Adipocyte (in vitro differentiated cells): ENCODE measurements around the gene GJC2.
"Not testable (repeated sequence)": the region's sequence is repeated elsewhere in the genome, so short reads cannot be mapped to it uniquely, and the experiment has no call there.

ENCODE experiments used
- DNase-seq: peaks from one replicate; pipeline ENCODE4 v3.0.0-alpha.2; 2015; ENCODE audit warnings: low read depth
- H3K27me3 ChIP-seq: replicated peaks from 2 replicates; pipeline ENCODE4 v1.7.0; 2013; ENCODE audit warnings: mild to moderate bottlenecking, low read length, moderate library complexity; ENCODE audit not compliant: control insufficient read depth, insufficient read depth
- H3K36me3 ChIP-seq: 2 replicates; pipeline ENCODE4 v1.7.0; 2013; ENCODE audit warnings: low read length, mild to moderate bottlenecking, moderate library complexity; ENCODE audit not compliant: control insufficient read depth, insufficient read depth, severe bottlenecking
- H3K4me1 ChIP-seq: 2 replicates; pipeline ENCODE4 v1.7.0; 2013; ENCODE audit warnings: mild to moderate bottlenecking, low read length, moderate library complexity; ENCODE audit not compliant: control insufficient read depth, insufficient read depth
- H3K4me3 ChIP-seq: 2 replicates; pipeline ENCODE4 v1.7.0; 2013; ENCODE audit warnings: mild to moderate bottlenecking, low read length, moderate library complexity
- H3K9ac ChIP-seq: 2 replicates; pipeline ENCODE4 v1.7.0; 2013; ENCODE audit warnings: mild to moderate bottlenecking, low read length, moderate library complexity
- H3K9me3 ChIP-seq: 2 replicates; pipeline ENCODE4 v1.7.0; 2013; ENCODE audit warnings: mild to moderate bottlenecking, low read length, moderate library complexity; ENCODE audit not compliant: control insufficient read depth

Gene GJC2

DNA sequence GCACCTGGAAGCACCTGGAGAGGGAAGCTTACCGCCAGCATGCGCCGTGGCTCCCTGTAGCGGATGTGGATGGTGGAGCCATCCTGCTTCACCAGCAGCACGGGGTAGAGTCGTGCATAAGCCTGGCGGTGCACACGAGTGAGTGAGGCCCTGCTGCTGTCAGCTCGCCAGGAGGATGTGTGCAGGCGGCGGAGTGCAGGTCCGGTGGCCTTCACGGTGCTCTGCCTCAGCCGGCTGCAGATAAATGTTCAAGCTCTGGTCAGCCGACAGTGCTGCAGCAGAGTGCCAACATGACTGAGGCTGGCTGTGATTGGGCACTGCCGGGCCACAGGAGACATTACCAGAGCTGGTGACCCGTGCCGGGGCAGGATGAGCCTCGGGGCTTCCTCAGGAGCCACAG is 42.1 kb upstream of the GJC2 start:
- no peak for DNase-seq
- Histone ChIP-seq H3K4me1 (peaks cover 26% of the 10 kb centered on the region), H3K4me3 (no peak overlapping the region), H3K36me3 (peaks cover 10% of the 10 kb centered on the region), H3K27me3 (no peaks in the 10 kb centered on the region), H3K9ac (no peak overlapping the region), H3K9me3 (no peaks in the 10 kb centered on the region)

DNA sequence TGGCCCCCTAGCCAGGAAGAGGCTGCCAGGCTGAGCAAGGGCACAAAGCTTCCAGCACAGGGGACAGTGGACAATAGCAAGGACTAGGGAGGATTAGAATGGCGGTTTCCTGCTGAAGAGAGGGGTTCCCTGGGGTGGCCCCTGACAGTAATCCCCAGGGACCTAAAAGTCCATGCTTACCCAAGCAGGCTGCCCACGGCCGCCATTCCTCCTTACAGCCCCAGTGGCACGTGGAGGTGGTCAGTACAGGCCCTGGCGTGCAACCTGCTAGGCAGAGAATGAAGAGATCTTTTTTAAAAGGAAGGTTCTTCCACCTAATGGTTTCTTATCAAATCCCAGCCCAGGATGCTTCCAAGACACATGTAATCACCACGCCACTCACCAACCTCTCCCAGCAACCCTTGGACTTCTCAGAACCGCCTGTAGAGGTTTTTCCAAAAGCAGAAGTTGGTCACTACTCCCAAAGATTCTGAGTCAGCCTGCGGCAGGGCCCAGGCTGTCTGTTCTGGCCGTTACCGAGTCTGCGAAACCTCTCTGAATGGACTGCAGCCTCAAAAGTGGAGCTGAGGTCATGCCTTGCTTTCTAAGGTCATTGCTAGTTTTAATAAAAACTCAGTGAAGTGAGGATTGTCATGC is 41.6 kb upstream of the GJC2 start:
- no peak for DNase-seq
- peak overlapping the region; percentile 97 for H3K9ac ChIP-seq
- no peaks in the 10 kb centered on the region for H3K27me3 ChIP-seq
- no peaks in the 10 kb centered on the region for H3K9me3 ChIP-seq
- H3K36me3 ChIP-seq: peaks cover 10% of the 10 kb centered on the region
- H3K4me1 ChIP-seq: peaks cover 26% of the 10 kb centered on the region
- H3K4me3 ChIP-seq: peak overlapping the region; percentile 98

DNA sequence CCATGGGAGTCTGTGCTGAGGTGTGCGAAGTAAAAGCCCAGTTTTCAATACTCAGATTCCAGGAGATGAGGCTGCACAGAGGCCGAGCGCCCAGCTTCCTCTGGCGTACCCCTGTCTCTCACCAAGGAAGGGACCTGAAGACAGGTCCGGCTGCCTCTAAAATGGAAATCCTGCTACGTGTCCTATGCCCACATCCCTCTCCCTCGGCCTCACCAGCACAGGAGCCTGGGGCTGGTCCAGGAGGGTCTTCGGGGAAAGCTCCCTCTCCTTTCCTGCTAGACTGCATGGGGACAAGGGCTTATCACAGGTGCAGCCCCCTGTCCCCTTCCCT is 41.0 kb upstream of the GJC2 start:
- H3K4me1 ChIP-seq: peaks cover 23% of the 10 kb centered on the region
- H3K4me3 ChIP-seq: peak overlapping the region; percentile 98
- H3K9ac ChIP-seq: peak overlapping the region; percentile 97
- DNase-seq: no peak
- H3K27me3 ChIP-seq: no peaks in the 10 kb centered on the region
- no peaks in the 10 kb centered on the region for H3K9me3 ChIP-seq
- H3K36me3 ChIP-seq: peaks cover 10% of the 10 kb centered on the region

DNA sequence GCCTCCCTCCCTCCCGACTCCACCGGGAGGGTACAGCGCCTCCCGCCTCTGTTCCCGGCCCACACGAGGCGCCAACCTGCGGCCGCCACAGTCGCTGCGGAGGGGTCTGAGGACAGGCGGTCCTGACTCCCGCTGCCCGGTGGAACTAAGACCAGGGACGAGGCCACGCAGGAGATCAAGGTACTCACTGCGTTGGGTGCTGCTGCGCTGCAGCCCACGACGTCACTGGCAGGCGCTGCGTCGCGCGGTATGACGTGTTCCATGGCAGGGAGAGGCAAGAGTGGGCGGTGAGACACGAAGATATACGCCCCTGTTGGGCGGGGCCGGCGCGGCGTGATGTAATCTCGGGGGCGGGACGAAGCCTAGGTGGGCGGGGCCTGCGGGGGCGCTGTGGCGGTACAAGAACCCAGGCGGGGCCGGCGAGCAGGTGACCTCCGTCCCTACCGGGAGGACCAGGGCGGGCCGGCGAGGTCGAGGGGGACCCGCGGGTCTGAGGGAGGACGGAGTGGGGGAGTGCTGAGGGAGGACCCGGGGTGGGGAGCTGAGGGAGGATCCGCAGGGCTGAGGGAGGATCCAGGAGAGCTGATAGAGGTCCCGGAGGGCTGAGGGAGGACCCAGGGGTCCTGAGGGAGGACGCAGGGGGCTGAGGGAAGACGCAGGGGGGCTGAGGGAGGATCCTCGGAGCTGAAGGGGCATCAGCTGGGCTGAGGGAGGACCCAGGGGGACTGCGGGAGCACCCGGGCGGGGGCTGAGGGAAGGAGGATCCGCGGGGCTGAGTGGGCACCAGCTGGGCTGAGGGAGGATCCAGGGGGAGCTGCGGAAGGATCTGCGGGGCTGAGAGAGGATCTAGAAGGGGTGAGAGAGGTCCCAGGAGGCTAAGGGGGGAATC is 40.4 kb upstream of the GJC2 start, which contains the start of gene MRPL55:
Gene MRPL55 (minus strand): TSS at position 227 of the 889 bp plus-strand sequence. CDS start 1,039 bp downstream, outside the sequence.
- no peaks in the 10 kb centered on the region for H3K27me3 ChIP-seq
- peak within 1 kb of the TSS; percentile 97 for H3K9ac ChIP-seq
- peak within 1 kb of the TSS; percentile 98 for H3K4me3 ChIP-seq
- H3K9me3 ChIP-seq: no peaks in the 10 kb centered on the region
- H3K4me1 ChIP-seq: peaks cover 18% of the 10 kb centered on the region
- DNase-seq: peak; percentile 98
- peaks cover 10% of the 10 kb centered on the region for H3K36me3 ChIP-seq

DNA sequence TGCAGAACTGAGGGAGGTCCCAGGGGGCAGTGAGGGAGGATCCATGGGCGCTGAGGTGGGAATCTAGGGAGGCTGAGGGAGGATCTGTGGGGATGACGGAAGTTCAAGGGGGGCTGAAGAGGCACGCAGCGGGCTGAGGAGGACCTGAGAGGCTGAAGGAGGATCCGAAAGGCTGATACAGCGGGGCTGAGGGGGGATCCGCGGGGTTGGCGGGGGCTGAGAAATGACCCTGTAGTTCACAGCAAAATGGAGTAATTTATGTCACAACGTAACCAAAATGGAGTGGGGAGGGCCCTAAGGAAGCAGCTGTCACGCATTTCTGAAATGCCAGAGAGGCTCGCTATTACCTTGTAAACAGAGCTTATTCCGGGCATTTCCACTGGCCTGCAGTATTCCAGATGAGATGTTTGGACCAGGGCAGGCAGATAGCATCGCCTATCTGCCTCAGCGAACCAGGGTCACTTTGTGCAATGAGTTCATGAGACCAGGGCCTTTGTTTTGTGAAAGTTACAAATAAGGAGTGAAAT is 39.7 kb upstream of the GJC2 start:
- H3K4me1 ChIP-seq: peaks cover 18% of the 10 kb centered on the region
- DNase-seq: peak; percentile 39
- H3K9me3 ChIP-seq: no peaks in the 10 kb centered on the region
- H3K9ac ChIP-seq: peak overlapping the region; percentile 97
- H3K4me3 ChIP-seq: peak overlapping the region; percentile 98
- H3K27me3 ChIP-seq: no peaks in the 10 kb centered on the region
- peaks cover 10% of the 10 kb centered on the region for H3K36me3 ChIP-seq

DNA sequence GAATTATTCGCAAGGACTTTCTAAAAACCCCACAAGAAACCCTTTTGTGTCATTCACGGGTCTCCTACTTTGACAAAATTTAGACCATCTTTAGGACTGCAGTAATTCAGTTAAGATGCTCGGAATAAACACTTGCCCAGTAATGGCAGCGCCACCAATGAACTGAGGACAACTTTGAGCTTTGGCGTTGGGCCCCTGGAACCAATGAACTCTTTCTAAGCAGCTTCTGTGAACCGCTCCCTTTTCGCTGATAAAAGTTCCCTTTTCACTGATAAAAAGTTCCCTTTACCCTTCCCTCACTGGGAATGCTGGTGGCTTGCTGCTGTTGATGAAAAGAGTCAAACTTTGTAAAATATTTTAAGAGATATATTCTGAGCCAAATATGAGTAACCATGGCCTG is 39.2 kb upstream of the GJC2 start:
- no peak overlapping the region for H3K4me3 ChIP-seq
- peaks cover 10% of the 10 kb centered on the region for H3K36me3 ChIP-seq

DNA sequence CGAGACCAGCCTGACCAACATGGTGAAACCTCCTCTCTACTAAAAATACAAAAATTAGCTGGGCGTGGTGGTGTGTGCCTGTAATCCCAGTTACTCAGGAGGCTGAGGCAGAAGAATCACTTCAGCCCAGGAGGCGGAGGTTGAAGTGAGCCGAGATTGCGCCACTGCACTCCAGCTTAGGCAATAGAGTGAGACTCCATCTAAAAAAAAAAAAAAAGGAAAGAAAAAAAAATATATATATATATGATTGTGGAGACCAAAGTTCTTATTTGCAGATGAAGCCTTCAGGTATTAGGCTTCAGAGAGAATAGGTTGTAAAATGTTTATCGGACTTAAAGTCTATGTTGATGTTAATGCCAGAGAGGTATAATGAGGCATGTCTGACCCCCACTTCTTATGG is 38.4 kb upstream of the GJC2 start:
- not testable (repeated sequence) for H3K27me3 ChIP-seq, H3K36me3 ChIP-seq, H3K4me3 ChIP-seq, H3K9me3 ChIP-seq, DNase-seq, H3K9ac ChIP-seq
- H3K4me1 ChIP-seq: peaks cover 18% of the 10 kb centered on the region

More for the DNA sequence above, 39.2 kb upstream of the GJC2 start:
- Histone ChIP-seq H3K9me3 (no peaks in the 10 kb centered on the region), H3K4me1 (peaks cover 18% of the 10 kb centered on the region), H3K27me3 (no peaks in the 10 kb centered on the region), H3K9ac (peak overlapping the region; percentile 97)
- DNase-seq: no peak

DNA sequence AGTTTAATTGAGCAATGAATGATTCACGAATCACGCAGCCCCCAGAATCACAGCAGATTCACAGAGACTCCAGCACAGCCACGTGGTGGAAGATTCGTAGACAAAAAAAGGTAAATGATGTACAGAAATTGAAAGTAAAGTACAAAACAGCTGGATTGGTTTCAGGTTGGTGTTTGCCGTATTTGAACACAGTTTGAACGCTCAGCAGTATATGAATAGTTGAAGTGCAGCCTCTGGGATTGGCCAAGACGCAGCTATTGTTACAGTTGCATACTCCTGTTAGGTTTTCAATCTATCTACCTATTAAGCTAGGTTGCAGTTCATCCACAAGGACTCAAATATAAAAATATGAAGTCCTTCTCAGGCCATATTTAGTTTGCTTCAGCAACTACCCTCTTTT is 37.6 kb upstream of the GJC2 start:
- DNase-seq: no peak
- Histone ChIP-seq H3K9ac (no peak overlapping the region), H3K4me1 (peaks cover 18% of the 10 kb centered on the region), H3K36me3 (no peaks in the 10 kb centered on the region), H3K9me3 (no peaks in the 10 kb centered on the region), H3K27me3 (no peaks in the 10 kb centered on the region), H3K4me3 (no peak overlapping the region)

DNA sequence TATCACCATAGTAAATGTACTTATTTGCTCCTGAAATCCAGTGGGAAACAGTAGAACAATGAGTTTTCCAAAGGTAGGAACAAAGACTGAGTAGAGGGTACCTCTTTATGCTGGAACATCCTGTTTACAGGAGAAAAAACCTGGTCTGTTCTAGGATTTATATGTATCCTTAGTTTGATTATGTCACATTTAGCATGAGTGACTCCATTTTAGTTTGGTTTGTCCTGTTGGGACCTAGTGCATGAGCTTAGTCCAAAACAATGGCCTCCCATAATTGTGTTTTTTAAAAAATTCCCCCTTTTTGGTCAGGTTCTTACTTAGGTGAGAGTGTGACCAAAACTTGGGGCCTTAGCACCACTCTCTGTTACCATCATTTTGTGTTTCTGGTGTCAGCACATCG is 37.1 kb upstream of the GJC2 start:
- H3K9ac ChIP-seq: no peak overlapping the region

DNA sequence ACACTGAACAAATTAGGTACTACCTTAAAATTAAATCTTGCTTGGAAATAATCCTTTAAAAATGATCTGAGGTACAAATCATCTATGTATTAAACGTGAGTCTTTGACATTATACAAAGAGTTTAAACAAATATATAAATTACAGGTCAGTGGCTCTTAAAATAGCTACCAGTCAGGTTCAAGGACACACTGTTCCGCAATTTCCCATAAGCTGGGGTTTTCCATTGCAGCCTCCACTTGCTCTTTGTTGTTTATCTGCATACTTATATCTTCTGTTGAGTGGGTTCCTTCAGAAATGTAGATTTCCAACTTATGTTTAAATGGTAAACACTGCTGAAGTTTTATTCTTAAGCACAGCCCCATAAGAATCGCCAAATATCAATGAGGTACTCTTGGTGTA is 34.9 kb upstream of the GJC2 start:
- Histone ChIP-seq H3K36me3 (no peaks in the 10 kb centered on the region), H3K9ac (no peak overlapping the region), H3K27me3 (no peaks in the 10 kb centered on the region), H3K9me3 (peaks cover 3% of the 10 kb centered on the region), H3K4me1 (peaks cover 15% of the 10 kb centered on the region), H3K4me3 (no peak overlapping the region)
- DNase-seq: no peak

More for the DNA sequence above, 37.1 kb upstream of the GJC2 start:
- H3K9me3 ChIP-seq: no peaks in the 10 kb centered on the region
- no peaks in the 10 kb centered on the region for H3K27me3 ChIP-seq
- no peak for DNase-seq
- no peak overlapping the region for H3K4me3 ChIP-seq
- no peaks in the 10 kb centered on the region for H3K36me3 ChIP-seq
- H3K4me1 ChIP-seq: peaks cover 18% of the 10 kb centered on the region

DNA sequence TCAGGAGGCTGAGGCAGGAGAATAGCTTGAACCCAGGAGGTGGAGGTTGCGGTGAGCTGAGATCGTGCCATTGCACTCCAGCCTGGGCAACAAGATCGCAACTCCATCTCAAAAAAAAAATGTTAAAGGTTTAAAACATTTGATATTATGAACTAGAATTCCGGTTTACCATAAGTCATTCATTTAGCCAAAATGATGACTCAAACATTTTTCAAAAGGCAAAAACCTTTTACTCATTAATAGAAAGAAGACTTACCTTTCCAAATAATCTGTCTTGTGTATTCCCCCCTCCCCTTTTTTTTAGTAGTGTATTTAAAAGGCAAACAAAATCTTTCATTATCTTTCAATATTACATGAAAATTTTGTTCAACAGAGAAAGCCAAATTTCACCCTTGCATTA is 32.4 kb upstream of the GJC2 start:
- Histone ChIP-seq H3K9me3 (peaks cover 3% of the 10 kb centered on the region), H3K4me1 (peaks cover 27% of the 10 kb centered on the region), H3K36me3 (no peaks in the 10 kb centered on the region), H3K4me3 (no peak overlapping the region), H3K27me3 (no peaks in the 10 kb centered on the region), H3K9ac (no peak overlapping the region)
- no peak for DNase-seq
